ENCODE data around the gene AMDHD1. TPM values are rescaled to one million over a fixed set of nuclear protein-coding genes. Genes with fewer than 3 reads are reported as not detected.

Gene AMDHD1
- total and polyA plus RNA-seq, 2 of the 8 experiments (the other 6 are each of a cell fraction or from before 2014, with no cell fraction given): 0.14 TPM; not detected in 1

GRCh38 chr12:95978774-95979173 is 35.6 kb downstream of the AMDHD1 start:
- TF ChIP-seq CREB1 (IDR thresholded peaks at IDR 0.05): no peak
- TF ChIP-seq CTCF (IDR thresholded peaks at IDR 0.05; ENCODE audit: control extremely low read depth in 1 of 3, insufficient read depth in 1 of 3, low read depth in 1 of 3, low read length in 3 of 3): no peak
- TF ChIP-seq GTF2F1 (IDR thresholded peaks at IDR 0.05; ENCODE audit: borderline replicate concordance, low read depth, low read length): no peak
- no peak for TF ChIP-seq TEAD4 (IDR thresholded peaks at IDR 0.05; ENCODE audit: low read depth, low read length)
- TF ChIP-seq ATF3 (IDR thresholded peaks at IDR 0.05; ENCODE audit: insufficient read depth, low read depth, low read length): no peak
- no peak for TF ChIP-seq KDM4A (IDR thresholded peaks at IDR 0.05; ENCODE audit: low read depth, low read length, severe bottlenecking)
- TF ChIP-seq POLR2AphosphoS5 (IDR thresholded peaks at IDR 0.05; ENCODE audit: low read depth, low read length): no peak
- TF ChIP-seq JUN (IDR thresholded peaks at IDR 0.05; ENCODE audit: low read depth, low read length): no peak
- TF ChIP-seq TCF12 (IDR thresholded peaks at IDR 0.05; ENCODE audit: low read depth, low read length): no peak
- TF ChIP-seq RFX5 (IDR thresholded peaks at IDR 0.05; ENCODE audit: borderline replicate concordance, low read depth, low read length): no peak
- TF ChIP-seq SUZ12 (IDR thresholded peaks at IDR 0.05; ENCODE audit: low read length): no peak
- TF ChIP-seq CHD1 (IDR thresholded peaks at IDR 0.05; ENCODE audit: low read depth, low read length): no peak
- H3K27me3 ChIP-seq (replicated peaks in 1 of 4; ENCODE audit: control insufficient read depth in 3 of 4, extremely low read depth in 1 of 4, insufficient read depth in 3 of 4, low read length in 3 of 4): no peaks in the 10 kb centered on the region
- H3K4ac ChIP-seq (replicated peaks; ENCODE audit: insufficient read length, low read depth, low read length): no peak overlapping the region
- no peak overlapping the region for H2BK120ac ChIP-seq (replicated peaks; ENCODE audit: low read depth, low read length)
- no peaks in the 10 kb centered on the region for H3K36me3 ChIP-seq (ENCODE audit: control insufficient read depth in 2 of 4, insufficient read depth in 4 of 4, low read length in 3 of 4)
- no peak overlapping the region for H2BK12ac ChIP-seq (ENCODE audit: low read depth, low read length)
- H3K9ac ChIP-seq (replicated peaks in 1 of 4; ENCODE audit: extremely low read depth in 1 of 4, low read depth in 3 of 4, low read length in 3 of 4): no peak overlapping the region
- no peak overlapping the region for H2AK5ac ChIP-seq (ENCODE audit: low read depth, low read length)
- H4K91ac ChIP-seq (replicated peaks; ENCODE audit: insufficient read length, low read length): no peak overlapping the region
- no peaks in the 10 kb centered on the region for H4K20me1 ChIP-seq (replicated peaks in 1 of 2; ENCODE audit: control insufficient read depth in 1 of 2, insufficient read depth in 2 of 2, low read length in 2 of 2)
- no peak overlapping the region for H3K18ac ChIP-seq (ENCODE audit: extremely low read depth, low read length)
- H3K4me2 ChIP-seq (ENCODE audit: insufficient read depth in 1 of 2, low read depth in 2 of 2, low read length in 2 of 2): no peak overlapping the region
- no peak overlapping the region for H2BK20ac ChIP-seq (ENCODE audit: low read length)
- no peak overlapping the region for H2BK15ac ChIP-seq (ENCODE audit: low read length)
- H3K79me1 ChIP-seq (ENCODE audit: low read depth, low read length): no peaks in the 10 kb centered on the region
- H3K4me3 ChIP-seq (ENCODE audit: extremely low read depth in 1 of 4, insufficient read depth in 2 of 4, low read depth in 3 of 4, low read length in 4 of 4): no peak overlapping the region
- H3K27ac ChIP-seq (ENCODE audit: low read depth, low read length): no peak overlapping the region
- CTCF ChIA-PET (ENCODE audit: partially characterized antibody): interaction anchor here (1.0 to 7.3 kb wide), 4 partner anchors 11 to 60 kb away, joined by 3 to 69 read pairs (median 5); partner anchors contain the start of gene HAL
- no peak overlapping the region for H2BK5ac ChIP-seq (ENCODE audit: low read depth, low read length)
- no peak overlapping the region for H3K56ac ChIP-seq (replicated peaks; ENCODE audit: insufficient read length, low read depth, low read length)
- no peak overlapping the region for H3K14ac ChIP-seq (ENCODE audit: insufficient read length)
- H3K23me2 ChIP-seq (ENCODE audit: low read depth, low read length): no peaks in the 10 kb centered on the region
- POLR2A ChIA-PET (ENCODE audit: partially characterized antibody): no interaction called here
- H4K5ac ChIP-seq (ENCODE audit: insufficient read length, low read depth, low read length): no peak overlapping the region
- H3K9me3 ChIP-seq (ENCODE audit: insufficient read depth in 2 of 2, low read depth in 1 of 2, low read length in 1 of 2): no peaks in the 10 kb centered on the region
- FAIRE-seq (no peak), DNase-seq (ENCODE audit: low read depth in 1 of 2, low spot score in 2 of 2) (no peak)
- H4K8ac ChIP-seq (ENCODE audit: extremely low read depth, insufficient read depth, low read length): no peak overlapping the region
- no peaks in the 10 kb centered on the region; a peak in 1 of 7 replicates for H3K4me1 ChIP-seq (replicated peaks in 1 of 4; ENCODE audit: control insufficient read depth in 3 of 4, insufficient read depth in 4 of 4, low read length in 3 of 4)
- H3K23ac ChIP-seq (ENCODE audit: insufficient read length): no peak overlapping the region
- no peaks in the 10 kb centered on the region for H3K79me2 ChIP-seq (ENCODE audit: control insufficient read depth in 1 of 2, insufficient read depth in 2 of 2, low read length in 2 of 2)
- WGBS, 2 experiments (ENCODE audit: extremely low coverage in 1 of 2, insufficient coverage in 1 of 2, insufficient read length in 1 of 2, insufficient replicate concordance in 2 of 2, low coverage in 1 of 2, low lambda C conversion rate in 2 of 2, missing lambda C conversion rate in 1 of 2): 93% methylated on average over 3 of the region's 3 CpGs; no CpG with 5 or more reads in 1 of the 2 experiments
- H2AFZ ChIP-seq (ENCODE audit: low read length): no peak overlapping the region
